IMR-90 (cell line): ENCODE data around the gene PRPF8.

Experiments used
- BHLHE40 ChIP-seq: fragments of 150-350 bp; IDR thresholded peaks from 2 replicates; pipeline ENCODE4 v1.6.1; 2016; ENCODE audit warnings: mild to moderate bottlenecking, low read depth, low read length
- CEBPB ChIP-seq: IDR thresholded peaks from 2 replicates; pipeline ENCODE4 v1.6.1; 2012; ENCODE audit warnings: low read depth, low read length, improper control_type of control experiment
- FOS ChIP-seq: fragments of 150-350 bp; IDR thresholded peaks from 2 replicates; pipeline ENCODE4 v1.6.1; 2016; ENCODE audit warnings: low read depth, low read length
- MAFK ChIP-seq: IDR thresholded peaks from 2 replicates; pipeline ENCODE4 v1.6.1; 2012; ENCODE audit warnings: low read depth, low read length, improper control_type of control experiment
- MAZ ChIP-seq: IDR thresholded peaks from 2 replicates; pipeline ENCODE4 v1.6.1; 2012; ENCODE audit warnings: low read depth, mild to moderate bottlenecking, low read length, improper control_type of control experiment, moderate library complexity, borderline replicate concordance
- MXI1 ChIP-seq: IDR thresholded peaks from 2 replicates; pipeline ENCODE4 v1.6.1; 2012; ENCODE audit warnings: low read depth, mild to moderate bottlenecking, low read length, moderate library complexity, borderline replicate concordance
- POLR2A ChIP-seq: IDR thresholded peaks from 2 replicates; pipeline ENCODE4 v1.6.1; 2012; ENCODE audit warnings: mild to moderate bottlenecking, low read depth, low read length
- RAD21 ChIP-seq: IDR thresholded peaks from 2 replicates; pipeline ENCODE4 v1.6.1; 2012; ENCODE audit warnings: low read length, improper control_type of control experiment
- RCOR1 ChIP-seq: IDR thresholded peaks from 2 replicates; pipeline ENCODE4 v1.6.1; 2012; ENCODE audit warnings: mild to moderate bottlenecking, low read length, improper control_type of control experiment; ENCODE audit not compliant: insufficient replicate concordance
- RFX5 ChIP-seq: IDR thresholded peaks from 2 replicates; pipeline ENCODE4 v1.8.0; 2012; ENCODE audit warnings: low read depth, mild to moderate bottlenecking, low read length, moderate library complexity
- TF ChIP-seq, protein P1 (sequence below): conservative IDR thresholded peaks from 2 replicates; pipeline ENCODE4 v1.5.1; 2012; ENCODE audit warnings: mild to moderate bottlenecking, low read depth, low read length, improper control_type of control experiment

DNA sequence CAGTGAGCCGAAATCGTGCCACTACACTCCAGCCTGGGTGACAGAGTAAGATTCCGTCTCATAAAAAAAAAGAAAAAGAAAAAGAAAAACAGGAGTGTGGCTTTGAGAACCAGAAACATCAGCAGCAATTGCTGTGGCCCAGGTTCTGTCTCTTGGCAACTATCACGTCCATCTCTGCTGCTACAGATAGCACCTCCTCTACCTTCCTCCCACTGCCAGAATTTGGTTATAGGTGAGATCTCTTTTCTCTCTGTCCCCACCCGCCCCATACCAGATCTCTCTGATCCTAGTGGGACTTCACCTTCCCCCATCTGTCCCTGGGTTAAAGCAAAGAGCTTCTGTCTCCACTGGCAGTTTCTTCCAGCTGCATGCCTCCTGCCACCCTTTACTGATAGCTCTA lies 22.4 kb upstream of the PRPF8 start:
- TF ChIP-seq, protein P1, sequence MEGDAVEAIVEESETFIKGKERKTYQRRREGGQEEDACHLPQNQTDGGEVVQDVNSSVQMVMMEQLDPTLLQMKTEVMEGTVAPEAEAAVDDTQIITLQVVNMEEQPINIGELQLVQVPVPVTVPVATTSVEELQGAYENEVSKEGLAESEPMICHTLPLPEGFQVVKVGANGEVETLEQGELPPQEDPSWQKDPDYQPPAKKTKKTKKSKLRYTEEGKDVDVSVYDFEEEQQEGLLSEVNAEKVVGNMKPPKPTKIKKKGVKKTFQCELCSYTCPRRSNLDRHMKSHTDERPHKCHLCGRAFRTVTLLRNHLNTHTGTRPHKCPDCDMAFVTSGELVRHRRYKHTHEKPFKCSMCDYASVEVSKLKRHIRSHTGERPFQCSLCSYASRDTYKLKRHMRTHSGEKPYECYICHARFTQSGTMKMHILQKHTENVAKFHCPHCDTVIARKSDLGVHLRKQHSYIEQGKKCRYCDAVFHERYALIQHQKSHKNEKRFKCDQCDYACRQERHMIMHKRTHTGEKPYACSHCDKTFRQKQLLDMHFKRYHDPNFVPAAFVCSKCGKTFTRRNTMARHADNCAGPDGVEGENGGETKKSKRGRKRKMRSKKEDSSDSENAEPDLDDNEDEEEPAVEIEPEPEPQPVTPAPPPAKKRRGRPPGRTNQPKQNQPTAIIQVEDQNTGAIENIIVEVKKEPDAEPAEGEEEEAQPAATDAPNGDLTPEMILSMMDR, result no peak
- no peak for TF ChIP-seq MXI1
- TF ChIP-seq POLR2A, result no peak
- no peak for TF ChIP-seq MAFK
- TF ChIP-seq RAD21, result no peak
- TF ChIP-seq RFX5, result no peak
- no peak for TF ChIP-seq RCOR1
- no peak for TF ChIP-seq CEBPB
- TF ChIP-seq FOS, result no peak
- no peak for TF ChIP-seq MAZ
- no peak for TF ChIP-seq BHLHE40
